PC-3 (cell line): Measurements from ENCODE around the gene NXPH1. TPM values are rescaled to one million over a fixed set of nuclear protein-coding genes. Genes with fewer than 3 reads are reported as not detected.

Source experiments
- ATAC-seq: fragments of 200-7000 bp; cut with Tn5 transposase; 2 replicates; pipeline ENCODE4 v1.9.1; 2020; ENCODE audit warnings: mild to moderate bottlenecking, moderate library complexity
- BruUV-seq: library from RNA; stranded (reverse); fragments of 400-500 nt; replicated peaks from 2 replicates; lab custom pipeline; 2021; lab: Mats Ljungman, UMichigan
- CTCF ChIA-PET: fragments of 300-600 bp; sonication (Branson Sonifier 250); formaldehyde crosslinking; loops from one replicate; lab custom pipeline; 2022; ENCODE audit warnings: antibody characterized with exemption; lab: Charles Lee
- POLR2A ChIA-PET: fragments of 300-600 bp; sonication (Branson Sonifier 250); formaldehyde crosslinking; loops from one replicate; lab custom pipeline; 2022; ENCODE audit warnings: antibody characterized with exemption; ENCODE audit not compliant: unreplicated experiment; lab: Charles Lee
- DNase-seq: peaks from one replicate; pipeline ENCODE4 v3.0.0-alpha.2; 2015
- H2AFZ ChIP-seq: fragments of 300-600 bp; sonication (generic); 2 replicates; pipeline ENCODE4 v1.6.0; 2016; ENCODE audit warnings: antibody characterized with exemption, low read length
- H3F3A ChIP-seq: fragments of 300-600 bp; sonication (generic); one replicate; pipeline ENCODE4 v1.6.0; 2017; ENCODE audit warnings: antibody characterized with exemption, low read length, control low read depth, mild to moderate bottlenecking; ENCODE audit not compliant: unreplicated experiment
- H3K27ac ChIP-seq: fragments of 300-600 bp; sonication (generic); 2 replicates; pipeline ENCODE4 v1.5.1; 2016; ENCODE audit warnings: mild to moderate bottlenecking, low read length
- H3K27me3 ChIP-seq: fragments of 300-600 bp; sonication (generic); 2 replicates; pipeline ENCODE4 v1.6.1; 2016; ENCODE audit warnings: low read length, mixed read lengths
- H3K36me3 ChIP-seq: fragments of 300-600 bp; sonication (generic); 2 replicates; pipeline ENCODE4 v1.6.1; 2016; ENCODE audit warnings: low read depth, mixed run types, low read length, mixed read lengths
- H3K4me1 ChIP-seq: fragments of 300-600 bp; sonication (generic); 2 replicates; pipeline ENCODE4 v1.5.1; 2016; ENCODE audit warnings: low read length; ENCODE audit not compliant: insufficient read depth
- H3K4me2 ChIP-seq: fragments of 300-600 bp; sonication (generic); 2 replicates; pipeline ENCODE4 v1.6.0; 2016; ENCODE audit warnings: low read length
- H3K4me3 ChIP-seq: fragments of 300-600 bp; sonication (generic); 2 replicates; pipeline ENCODE4 v1.5.1; 2016; ENCODE audit warnings: mild to moderate bottlenecking, low read length, mixed read lengths
- H3K79me2 ChIP-seq: fragments of 300-600 bp; sonication (generic); 2 replicates; pipeline ENCODE4 v1.6.1; 2017; ENCODE audit warnings: low read length, mixed read lengths
- H3K9ac ChIP-seq: fragments of 300-600 bp; sonication (generic); 2 replicates; pipeline ENCODE4 v1.6.0; 2016; ENCODE audit warnings: mild to moderate bottlenecking, low read length
- H3K9me2 ChIP-seq: fragments of 300-600 bp; sonication (generic); replicated peaks from 2 replicates; pipeline ENCODE4 v1.6.1; 2016; ENCODE audit warnings: mixed run types, low read length, mixed read lengths
- H3K9me3 ChIP-seq: fragments of 300-600 bp; sonication (generic); 2 replicates; pipeline ENCODE4 v1.6.1; 2016; ENCODE audit warnings: low read length, mixed read lengths
- H4K20me1 ChIP-seq: fragments of 300-600 bp; sonication (generic); 2 replicates; pipeline ENCODE4 v1.6.1; 2016; ENCODE audit warnings: low read length, mixed read lengths
- CTCF ChIP-seq: fragments of 300-600 bp; sonication (generic); conservative IDR thresholded peaks from 2 replicates; pipeline ENCODE4 v1.5.1; 2017; ENCODE audit warnings: antibody characterized with exemption, low read depth, mild to moderate bottlenecking, low read length
- EZH2 ChIP-seq: fragments of 300-600 bp; sonication (generic); IDR thresholded peaks from one replicate; pipeline ENCODE4 v1.6.1; 2017; ENCODE audit warnings: antibody characterized with exemption, mild to moderate bottlenecking, low read length; ENCODE audit not compliant: unreplicated experiment
- EZH2phosphoT487 ChIP-seq: fragments of 300-600 bp; sonication (generic); IDR thresholded peaks from 2 replicates; pipeline ENCODE4 v1.6.1; 2018; ENCODE audit warnings: mild to moderate bottlenecking, antibody characterized with exemption, low read length, borderline replicate concordance
- intact Hi-C: fragments of 100-400 bp; cut with micrococcal nuclease; formaldehyde crosslinking; loops from 2 replicates; pipeline ENCODE4 v1.9.0; 2023
- total RNA-seq: library from RNA; depleted of rRNA; stranded (reverse); fragments of >200 nt; gene quantifications from 2 replicates; pipeline ENCODE4 v1.2.3, GENCODE V29; 2014

NXPH1 gene
- total RNA-seq, 1 experiment from 2014 or later = not detected

- Histone ChIP-seq H4K20me1 (no peaks in the 10 kb centered on the region), H3K27ac (no peak overlapping the region), H2AFZ (no peak overlapping the region), H3K9ac (no peak overlapping the region), H3K27me3 (no peaks in the 10 kb centered on the region), H3K9me2 (no peaks in the 10 kb centered on the region), H3K79me2 (no peaks in the 10 kb centered on the region), H3F3A (no peaks in the 10 kb centered on the region), H3K4me3 (no peak overlapping the region), H3K36me3 (no peaks in the 10 kb centered on the region), H3K4me2 (no peak overlapping the region), H3K9me3 (no peaks in the 10 kb centered on the region), H3K4me1 (no peaks in the 10 kb centered on the region)
- CTCF ChIA-PET = no interaction called here
- TF ChIP-seq EZH2 (no peak), CTCF (no peak), EZH2phosphoT487 (no peak)
- no peak for DNase-seq
- no TSS peak for BruUV-seq
- no peak for ATAC-seq
- POLR2A ChIA-PET = no interaction called here
- intact Hi-C loops = no loop called here
These were observed 306.4 kb downstream of the NXPH1 start for GRCh38 chr7:8739837-8740236.

- no peak overlapping the region for H3K9ac ChIP-seq
- H3K27me3 ChIP-seq = no peaks in the 10 kb centered on the region
- no peaks in the 10 kb centered on the region for H3K9me3 ChIP-seq
- no peaks in the 10 kb centered on the region for H3K79me2 ChIP-seq
- ChIA-PET CTCF (no interaction called here), POLR2A (no interaction called here)
- H3K9me2 ChIP-seq = no peaks in the 10 kb centered on the region
- BruUV-seq = no TSS peak
- DNase-seq (no peak), ATAC-seq (no peak)
- no peaks in the 10 kb centered on the region for H3K36me3 ChIP-seq
- no peak for TF ChIP-seq EZH2phosphoT487
- no peak for TF ChIP-seq CTCF
- TF ChIP-seq EZH2 = no peak
- no peak overlapping the region for H3K27ac ChIP-seq
- H4K20me1 ChIP-seq = no peaks in the 10 kb centered on the region
- no peaks in the 10 kb centered on the region for H3K4me1 ChIP-seq
- H3K4me3 ChIP-seq = no peak overlapping the region
- no peak overlapping the region for H2AFZ ChIP-seq
- H3F3A ChIP-seq = no peaks in the 10 kb centered on the region
- intact Hi-C loops = no loop called here
- H3K4me2 ChIP-seq = no peak overlapping the region
These were observed 309.4 kb downstream of the NXPH1 start for GRCh38 chr7:8742837-8743236.

DNA sequence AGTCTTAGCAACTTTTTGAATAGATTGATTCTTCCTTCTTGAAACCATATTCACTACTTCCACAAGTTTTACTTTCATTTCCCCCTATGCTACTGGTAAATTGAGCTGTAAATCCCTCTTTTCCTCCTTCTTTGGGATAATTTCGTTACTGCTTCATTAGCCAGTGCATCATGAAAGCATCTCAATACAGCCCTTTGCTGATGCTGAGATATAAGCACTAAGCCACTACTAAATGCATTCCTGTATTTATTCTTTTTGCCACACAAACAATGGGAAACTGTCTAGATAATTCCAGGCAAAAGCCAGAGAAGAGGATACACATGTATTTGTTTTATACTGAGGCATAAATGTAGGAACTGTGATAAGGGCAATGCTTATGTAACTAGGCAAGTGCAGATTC, 313.9 kb downstream of the NXPH1 start:
- ATAC-seq = no peak
- no peaks in the 10 kb centered on the region for H3K9me2 ChIP-seq
- no peaks in the 10 kb centered on the region for H3K27me3 ChIP-seq
- no peaks in the 10 kb centered on the region for H4K20me1 ChIP-seq
- TF ChIP-seq CTCF (no peak), EZH2 (no peak), EZH2phosphoT487 (no peak)
- no peak overlapping the region for H3K9ac ChIP-seq
- H3K4me1 ChIP-seq = no peaks in the 10 kb centered on the region
- no peaks in the 10 kb centered on the region for H3K79me2 ChIP-seq
- ChIA-PET CTCF (no interaction called here), POLR2A (no interaction called here)
- H3K4me3 ChIP-seq = no peak overlapping the region
- H3F3A ChIP-seq = no peaks in the 10 kb centered on the region
- DNase-seq = no peak
- no peak overlapping the region for H3K27ac ChIP-seq
- no TSS peak for BruUV-seq
- intact Hi-C loops = no loop called here
- H2AFZ ChIP-seq = no peak overlapping the region
- no peak overlapping the region for H3K4me2 ChIP-seq
- H3K9me3 ChIP-seq = no peaks in the 10 kb centered on the region
- no peaks in the 10 kb centered on the region for H3K36me3 ChIP-seq
